ENCODE data around the gene WFDC5.
"Not testable (repeated sequence)": the region's sequence is repeated elsewhere in the genome, so short reads cannot be mapped to it uniquely, and the experiment has no call there.

WFDC5 gene

DNA sequence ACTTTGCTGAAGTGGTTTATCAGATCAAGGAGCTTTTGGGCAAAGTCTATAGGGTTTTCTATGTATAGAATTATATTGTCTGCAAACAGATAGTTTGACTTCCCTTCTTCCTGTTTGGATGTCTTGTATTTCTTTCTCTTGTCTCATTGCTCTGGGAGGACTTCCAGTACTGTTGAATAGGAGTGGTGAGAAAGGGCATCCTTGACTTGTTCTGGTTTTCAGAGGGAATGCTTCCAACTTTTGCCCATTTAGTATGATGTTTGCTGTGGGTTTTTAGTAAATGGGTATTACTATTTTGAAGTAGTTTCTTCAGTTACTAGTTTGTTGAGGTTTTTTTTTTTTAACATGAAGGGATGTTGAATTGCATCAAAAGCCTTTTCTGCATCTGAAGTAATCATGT, 50.2 kb downstream of the WFDC5 start:
- no peaks in the 10 kb centered on the region for H3K27me3 Mint-ChIP-seq
- no peak overlapping the region for H3K4me3 Mint-ChIP-seq
- no peaks in the 10 kb centered on the region for H3K9me3 Mint-ChIP-seq
- H3K4me1 Mint-ChIP-seq (ENCODE audit: low read depth): peaks cover 87% of the 10 kb centered on the region
- no peak for DNase-seq
- peaks cover 90% of the 10 kb centered on the region for H3K36me3 Mint-ChIP-seq (ENCODE audit: low read depth)
- H3K27ac Mint-ChIP-seq: peak overlapping the region; percentile 65

DNA sequence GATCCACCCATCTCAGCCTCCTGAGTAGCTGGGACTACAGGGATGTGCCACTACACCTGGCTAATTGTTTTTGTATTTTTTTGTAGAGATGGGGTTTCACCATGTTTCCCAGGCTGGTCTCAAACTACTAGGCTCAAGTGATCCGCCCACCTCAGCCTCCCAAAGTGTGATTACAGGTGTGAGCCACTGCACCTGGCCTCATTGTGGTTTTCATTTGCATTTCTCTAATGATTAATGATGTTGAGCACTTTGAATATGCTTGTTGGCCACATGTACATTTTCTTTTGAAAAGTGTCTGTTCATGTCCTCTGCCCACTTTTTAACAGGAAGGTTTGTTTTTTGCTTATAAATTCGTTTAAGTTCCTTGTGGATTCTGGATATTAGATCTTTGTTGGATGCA, 51.9 kb downstream of the WFDC5 start:
- H3K27me3 Mint-ChIP-seq, DNase-seq, H3K4me3 Mint-ChIP-seq, H3K9me3 Mint-ChIP-seq: not testable (repeated sequence)
- Mint-ChIP-seq H3K4me1 (ENCODE audit: low read depth) (peaks cover 86% of the 10 kb centered on the region), H3K36me3 (ENCODE audit: low read depth) (peaks cover 88% of the 10 kb centered on the region), H3K27ac (peak overlapping the region; percentile 77)

DNA sequence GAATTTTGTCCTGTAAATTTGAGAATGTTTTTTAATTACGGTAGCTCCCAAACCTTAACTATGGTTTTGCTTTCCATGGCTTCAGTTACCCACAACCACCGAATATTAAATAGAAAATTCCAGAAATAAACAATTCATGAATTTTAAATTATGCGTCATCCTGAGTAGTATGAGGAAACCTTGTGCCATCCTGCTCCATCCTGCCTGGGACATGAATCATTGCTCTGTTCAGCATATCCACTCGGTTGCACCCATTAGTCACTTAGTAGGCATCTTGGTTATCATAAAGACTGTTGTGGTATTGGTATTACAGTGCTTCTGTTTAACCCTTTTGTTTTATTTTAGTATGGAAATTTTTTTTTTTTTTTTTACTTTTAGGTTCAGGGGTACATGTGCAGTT, 53.7 kb downstream of the WFDC5 start:
- DNase-seq: no peak
- Mint-ChIP-seq H3K27ac (peak overlapping the region; percentile 85), H3K36me3 (ENCODE audit: low read depth) (peaks cover 88% of the 10 kb centered on the region), H3K4me1 (ENCODE audit: low read depth) (peaks cover 80% of the 10 kb centered on the region), H3K9me3 (no peaks in the 10 kb centered on the region), H3K4me3 (no peak overlapping the region), H3K27me3 (no peaks in the 10 kb centered on the region)

DNA sequence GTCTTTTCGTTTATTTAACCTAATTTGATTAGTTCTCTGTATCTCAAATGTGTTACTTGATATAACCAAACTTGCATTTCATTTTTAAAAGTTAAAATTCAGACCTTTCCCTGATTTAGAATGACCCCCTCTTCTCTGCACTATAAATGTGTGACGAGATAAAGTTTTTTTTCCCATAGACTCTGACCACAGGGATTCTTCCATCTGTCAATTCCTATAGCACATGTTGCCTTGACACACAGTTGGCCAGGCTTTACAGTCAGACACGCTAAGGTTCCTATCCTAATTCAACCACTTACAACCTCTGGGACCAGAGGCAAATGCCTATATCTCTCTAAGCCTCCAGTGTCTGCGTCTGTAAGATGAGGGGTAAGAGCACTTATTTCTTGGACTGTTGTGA, 54.7 kb downstream of the WFDC5 start:
- Mint-ChIP-seq H3K36me3 (ENCODE audit: low read depth) (peaks cover 92% of the 10 kb centered on the region), H3K9me3 (no peaks in the 10 kb centered on the region), H3K27me3 (no peaks in the 10 kb centered on the region), H3K27ac (peak overlapping the region; percentile 85), H3K4me1 (ENCODE audit: low read depth) (peaks cover 82% of the 10 kb centered on the region), H3K4me3 (no peak overlapping the region)
- no peak for DNase-seq

Measured in activated T-cell treated with anti-CD3 and anti-CD28 coated beads, Interleukin-2, amount 50 U/mL, for 24 hours (primary cell).